Measurements from ENCODE around the gene OR52E1.
"Not testable (repeated sequence)": the region's sequence is repeated elsewhere in the genome, so short reads cannot be mapped to it uniquely, and the experiment has no call there.

Gene OR52E1

DNA sequence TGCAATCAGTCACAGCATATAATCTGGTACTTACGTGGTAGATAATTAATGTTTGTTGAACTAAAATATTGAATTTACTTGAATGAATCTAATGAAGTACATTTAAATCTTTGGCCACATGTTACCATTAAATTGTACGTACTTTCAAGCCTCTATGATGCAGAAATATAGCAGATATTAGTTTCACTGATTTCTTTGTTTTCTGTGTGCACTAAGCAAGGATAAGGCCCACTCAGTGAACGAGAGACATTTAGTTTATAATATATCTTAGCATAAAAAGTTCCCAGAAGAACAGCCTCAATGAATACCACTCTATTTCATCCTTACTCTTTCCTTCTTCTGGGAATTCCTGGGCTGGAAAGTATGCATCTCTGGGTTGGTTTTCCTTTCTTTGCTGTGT, at the start of gene OR52E1:
OR52E1 (plus strand) TSS at position 301 of the 400 bp plus-strand sequence.
- no peak for DNase-seq

DNA sequence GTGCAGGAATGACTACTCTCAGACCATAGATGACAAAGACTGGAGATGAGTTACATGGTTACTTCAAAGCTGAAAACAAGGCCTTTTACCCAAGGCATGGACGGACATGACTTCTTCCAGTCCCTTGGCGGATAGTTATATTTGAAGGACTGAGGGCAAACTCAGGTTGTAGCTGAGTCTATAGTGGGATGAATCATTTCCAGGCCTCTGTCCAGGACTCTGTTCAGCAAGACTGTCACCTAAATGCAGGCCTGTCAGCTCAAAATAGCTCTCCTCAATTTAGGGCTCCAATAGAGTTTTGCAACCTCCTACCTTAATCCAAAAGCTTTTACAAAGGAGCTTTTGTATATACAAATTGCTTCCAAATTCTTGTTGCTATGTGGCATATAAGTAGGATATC, 47.4 kb upstream of the OR52E1 start:
- DNase-seq: no peak

DNA sequence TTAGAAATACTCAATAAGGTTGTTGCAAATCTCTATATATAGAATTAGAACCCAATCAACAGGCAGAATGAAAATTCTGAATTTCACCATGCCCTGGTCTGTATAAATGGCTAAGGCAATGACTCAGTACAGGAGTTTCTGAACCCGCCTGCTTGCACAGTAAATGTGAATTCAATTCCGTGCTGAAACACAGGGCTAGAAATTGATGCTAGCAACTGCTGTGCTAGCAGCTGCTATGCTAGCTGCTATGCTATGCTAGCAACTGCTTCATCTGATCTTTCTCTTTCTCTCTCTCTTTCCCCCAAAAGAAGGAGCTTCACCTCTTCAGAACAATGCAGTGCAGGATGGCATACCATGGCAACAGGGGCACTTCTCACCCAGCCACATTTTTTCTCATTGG, 32.7 kb upstream of the OR52E1 start:
- DNase-seq: no peak

DNA sequence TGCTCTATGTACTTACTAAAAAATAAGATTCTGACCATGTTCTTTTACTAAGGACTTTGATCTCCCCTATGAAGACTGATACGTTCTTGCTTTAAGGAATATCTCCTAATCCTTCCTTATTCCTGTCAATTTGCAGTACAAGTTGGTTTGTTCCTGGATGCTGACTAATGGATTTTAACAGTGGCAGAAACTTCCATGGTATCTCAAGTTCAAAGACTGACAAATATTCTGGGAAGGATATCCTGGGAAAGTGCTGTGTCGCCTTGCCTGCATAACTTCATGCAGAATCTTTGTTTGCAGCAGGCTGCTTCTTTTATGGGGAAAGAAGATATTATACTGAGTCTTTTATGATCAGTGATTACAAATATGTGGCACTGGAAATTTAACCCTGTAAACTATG, 31.4 kb upstream of the OR52E1 start:
- no peak for DNase-seq

DNA sequence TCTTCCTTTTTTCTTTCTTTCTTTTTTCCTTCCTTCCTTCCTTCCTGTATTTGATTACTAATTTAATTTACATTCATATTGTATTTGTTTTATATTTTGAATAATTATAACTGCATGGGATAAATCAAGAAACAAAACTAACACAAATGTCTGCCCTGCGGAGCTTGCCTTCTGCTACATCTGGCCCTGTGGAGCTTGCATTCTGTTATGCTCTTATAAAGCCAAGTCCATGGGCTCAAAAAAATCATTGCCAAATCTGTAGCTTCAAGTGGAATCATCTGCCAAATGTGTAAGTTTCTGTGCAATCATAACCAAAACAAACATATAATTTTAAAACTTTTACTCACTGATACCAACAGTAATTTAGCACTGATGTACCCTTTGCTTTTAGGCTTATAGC, 31.0 kb upstream of the OR52E1 start:
- no peak for DNase-seq

DNA sequence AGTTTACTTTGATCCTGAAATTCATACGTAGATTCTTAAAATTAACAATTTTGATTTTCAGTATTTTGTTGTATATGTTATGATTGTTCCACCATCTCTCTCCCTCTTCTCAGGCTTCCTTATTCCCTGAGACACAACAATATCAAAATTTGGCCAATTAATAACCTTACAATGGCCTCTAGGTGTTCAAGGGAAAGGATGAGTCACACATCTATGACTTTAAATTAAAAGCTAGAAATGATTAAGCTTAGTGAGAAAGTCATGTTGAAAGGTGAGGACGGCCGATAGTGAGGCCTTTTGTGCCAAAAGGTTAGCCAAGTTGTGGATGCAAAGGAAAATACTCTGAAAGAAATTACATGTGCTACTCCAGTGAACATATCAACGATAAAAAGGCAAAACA, 28.5 kb upstream of the OR52E1 start:
- no peak for DNase-seq

DNA sequence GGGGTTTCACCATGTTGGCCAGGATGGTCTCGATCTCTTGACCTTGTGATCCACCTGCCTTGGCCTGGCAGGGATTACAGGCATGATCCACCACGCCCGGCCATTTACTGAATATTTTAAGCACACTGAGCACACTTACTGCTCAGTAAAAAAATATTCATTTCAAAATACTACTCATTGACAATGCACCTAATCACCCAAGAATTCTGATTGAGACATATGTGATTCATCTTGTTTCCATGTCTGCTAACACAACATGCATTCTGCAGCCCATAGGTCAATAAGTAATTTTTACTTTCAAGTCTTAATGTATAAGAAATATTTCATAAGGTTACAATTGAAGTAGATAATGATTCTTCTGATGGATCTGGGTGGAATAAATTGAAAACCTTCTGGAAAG, 27.3 kb upstream of the OR52E1 start:
- DNase-seq: no peak

DNA sequence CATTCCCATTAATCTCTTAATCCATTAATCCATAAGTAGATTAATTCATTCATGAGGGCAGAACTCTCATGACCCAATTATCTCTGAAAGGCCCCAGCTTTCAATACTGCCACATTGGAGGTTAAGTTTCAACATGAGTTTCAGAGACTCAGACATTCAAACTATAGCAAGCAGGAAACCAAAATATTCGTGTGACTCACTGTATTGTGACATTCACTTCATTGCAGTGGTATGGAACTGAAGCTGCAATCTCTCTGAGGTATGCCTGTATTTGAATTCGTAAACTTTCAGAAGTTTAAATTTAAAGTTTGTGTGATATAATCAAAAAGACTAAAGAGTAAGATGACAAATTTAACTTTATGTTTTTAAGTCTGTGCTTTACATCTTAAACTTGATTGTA, 26.0 kb upstream of the OR52E1 start:
- no peak for DNase-seq

DNA sequence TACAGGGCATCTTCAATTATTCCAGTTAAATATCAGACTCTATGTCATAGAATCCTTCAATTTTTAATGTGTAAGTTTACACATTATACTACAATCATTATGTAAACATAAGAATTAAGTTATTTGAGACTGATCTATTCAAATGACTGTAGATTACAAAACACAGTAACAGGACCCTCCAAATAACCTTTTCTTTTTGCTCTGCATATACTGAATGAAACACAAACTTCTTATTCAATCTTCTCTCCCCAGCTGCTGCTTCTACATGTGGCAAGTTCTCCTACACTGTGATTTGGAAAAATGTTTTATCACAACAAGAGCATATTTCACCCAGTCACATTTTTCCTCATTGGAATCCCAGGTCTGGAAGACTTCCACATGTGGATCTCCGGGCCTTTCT, 23.1 kb upstream of the OR52E1 start, which contains the start of gene OR52J3:
OR52J3 (plus strand) TSS at position 301 of the 400 bp plus-strand sequence; CDS start at position 301, 0 bp downstream.
- no peak for DNase-seq

DNA sequence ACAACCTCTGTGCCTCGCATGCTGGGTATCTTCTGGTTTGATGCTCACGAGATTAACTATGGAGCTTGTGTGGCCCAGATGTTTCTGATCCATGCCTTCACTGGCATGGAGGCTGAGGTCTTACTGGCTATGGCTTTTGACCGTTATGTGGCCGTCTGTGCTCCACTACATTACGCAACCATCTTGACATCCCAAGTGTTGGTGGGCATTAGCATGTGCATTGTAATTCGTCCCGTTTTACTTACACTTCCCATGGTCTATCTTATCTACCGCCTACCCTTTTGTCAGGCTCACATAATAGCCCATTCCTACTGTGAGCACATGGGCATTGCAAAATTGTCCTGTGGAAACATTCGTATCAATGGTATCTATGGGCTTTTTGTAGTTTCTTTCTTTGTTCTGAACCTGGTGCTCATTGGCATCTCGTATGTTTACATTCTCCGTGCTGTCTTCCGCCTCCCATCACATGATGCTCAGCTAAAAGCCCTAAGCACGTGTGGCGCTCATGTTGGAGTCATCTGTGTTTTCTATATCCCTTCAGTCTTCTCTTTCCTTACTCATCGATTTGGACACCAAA, 22.5 kb upstream of the OR52E1 start:
- no peak for DNase-seq

DNA sequence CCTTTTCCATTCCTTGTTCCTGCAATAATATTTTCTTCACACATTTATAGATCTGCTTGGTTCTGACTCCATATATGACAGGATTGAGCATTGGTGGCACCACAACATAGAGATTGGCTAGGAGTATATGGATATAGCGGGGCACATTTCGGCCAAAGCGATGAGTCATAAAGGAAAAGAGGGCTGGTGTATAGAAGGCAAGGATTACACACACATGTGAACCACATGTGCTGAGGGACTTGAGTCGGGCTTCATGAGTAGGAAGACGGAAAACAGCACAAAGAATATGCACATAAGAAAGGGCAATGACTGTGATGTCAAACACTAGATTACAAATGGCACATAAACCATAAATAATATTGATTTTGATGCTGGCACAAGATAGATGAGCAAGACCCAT, 10.7 kb upstream of the OR52E1 start:
- not testable (repeated sequence) for DNase-seq

DNA sequence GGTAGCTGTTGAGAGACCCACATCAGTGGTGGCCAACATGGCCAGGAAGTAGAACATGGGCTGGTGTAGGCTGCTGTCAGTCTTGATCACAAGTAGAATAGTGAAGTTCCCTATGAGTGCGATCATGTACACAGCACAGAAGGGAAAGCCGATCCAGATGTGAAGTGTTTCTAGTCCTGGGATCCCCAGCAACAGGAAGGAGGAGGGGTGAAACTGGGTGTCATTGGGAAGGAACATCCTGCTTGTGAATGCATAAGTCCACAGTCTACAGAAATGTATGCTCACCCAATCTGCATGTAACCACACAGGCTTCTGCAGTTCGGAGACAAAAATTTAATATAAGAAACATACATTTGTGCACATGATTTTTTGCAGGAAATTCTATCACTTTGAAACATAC, 10.0 kb upstream of the OR52E1 start, which contains the start of gene OR52E2:
OR52E2 (minus strand) TSS at position 237 of the 400 bp plus-strand sequence; CDS start at position 237, 0 bp downstream.
- no peak for DNase-seq

DNA sequence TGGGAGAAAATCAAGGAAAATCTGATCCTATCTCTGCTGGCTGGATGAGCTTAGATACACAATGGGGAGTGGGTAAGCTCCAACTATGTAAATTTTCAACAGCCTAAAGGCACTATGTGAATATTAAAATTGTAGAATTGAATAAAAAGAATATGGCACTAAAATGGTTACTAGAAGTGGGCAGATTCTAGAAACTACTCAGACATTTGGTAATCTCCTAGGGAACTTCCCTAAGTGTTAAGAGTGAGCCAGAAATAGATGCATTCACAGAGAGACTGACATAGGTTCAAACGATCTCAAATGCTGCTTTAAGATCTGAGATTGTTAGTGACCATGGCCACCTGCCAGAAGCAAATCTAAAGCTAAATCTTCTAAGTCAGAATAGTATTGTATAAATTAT, 4.3 kb upstream of the OR52E1 start:
- no peak for DNase-seq

DNA sequence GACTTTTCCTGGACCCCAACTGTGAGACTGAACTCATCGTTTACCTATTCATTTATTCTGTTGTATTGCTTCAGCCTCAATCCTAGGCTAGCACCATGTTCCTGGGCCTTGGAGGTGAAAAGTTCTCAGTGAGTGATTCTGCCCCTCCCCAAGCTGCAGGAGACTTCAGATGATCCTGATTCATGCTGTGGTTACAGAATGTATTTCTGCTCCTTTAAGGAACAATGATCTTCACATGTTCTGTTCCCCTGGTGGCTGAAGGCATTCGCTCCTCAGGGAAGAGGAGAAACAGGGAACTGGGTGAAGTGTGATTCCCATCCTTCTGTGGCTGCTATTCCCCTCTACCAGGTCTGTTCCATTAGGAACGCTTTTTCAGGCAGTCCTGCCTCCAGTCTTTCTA, 2.4 kb downstream of the OR52E1 start:
- DNase-seq: no peak

DNA sequence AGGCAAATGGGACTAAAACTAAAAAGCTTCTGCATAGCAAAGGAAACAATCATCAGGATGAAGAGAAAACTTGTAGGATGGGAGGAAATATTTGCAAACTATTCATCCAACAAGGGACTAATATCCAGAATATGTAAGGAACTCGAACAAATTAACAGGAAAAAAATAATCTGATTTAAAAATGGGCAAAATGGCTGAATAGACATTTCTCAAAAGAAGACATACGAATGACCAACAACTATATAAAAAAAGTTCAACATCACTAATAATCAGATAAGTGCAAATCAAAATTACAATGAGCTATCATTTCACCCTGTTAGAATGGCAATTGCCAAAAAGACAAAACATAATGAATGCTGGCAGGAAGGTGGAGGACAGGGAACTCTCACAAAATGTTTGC, 12.0 kb downstream of the OR52E1 start:
- DNase-seq: no peak

DNA sequence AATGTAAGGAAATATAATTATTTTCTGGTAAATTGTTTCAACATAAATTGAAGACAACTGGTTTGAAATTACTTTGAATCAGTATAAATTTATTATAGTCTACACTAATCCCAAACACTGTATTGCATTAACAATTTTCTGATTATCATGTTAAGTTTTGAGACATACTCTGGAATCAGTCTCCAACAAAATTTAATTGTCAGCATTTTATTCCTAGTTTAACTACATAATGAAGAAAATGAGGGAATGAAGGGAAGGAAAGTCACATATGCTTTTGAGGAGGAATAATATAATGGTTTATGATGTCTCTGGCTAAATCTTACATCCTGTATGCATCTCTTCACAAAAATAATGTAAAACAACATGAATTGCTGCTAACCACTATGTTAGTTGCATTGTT, 14.2 kb downstream of the OR52E1 start:
- DNase-seq: no peak

DNA sequence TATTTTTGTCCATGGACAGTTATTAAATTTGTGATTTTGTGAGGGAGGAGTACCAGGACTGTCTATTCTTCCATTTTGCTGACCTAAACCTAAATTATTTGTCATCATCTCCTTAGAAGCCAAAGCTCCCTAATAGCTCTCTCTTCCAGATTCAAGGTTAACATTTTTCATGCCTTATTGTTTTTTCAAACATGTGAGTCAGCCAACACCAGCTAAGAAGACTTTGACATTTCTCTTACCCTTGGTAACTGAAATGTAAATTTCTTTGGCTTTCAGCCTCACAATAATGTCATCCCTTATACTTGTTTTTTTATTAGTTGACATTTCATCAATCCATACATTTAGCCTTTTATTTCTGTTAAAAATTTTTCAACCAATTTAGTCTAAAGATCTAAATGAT, 19.2 kb downstream of the OR52E1 start:
- no peak for DNase-seq

DNA sequence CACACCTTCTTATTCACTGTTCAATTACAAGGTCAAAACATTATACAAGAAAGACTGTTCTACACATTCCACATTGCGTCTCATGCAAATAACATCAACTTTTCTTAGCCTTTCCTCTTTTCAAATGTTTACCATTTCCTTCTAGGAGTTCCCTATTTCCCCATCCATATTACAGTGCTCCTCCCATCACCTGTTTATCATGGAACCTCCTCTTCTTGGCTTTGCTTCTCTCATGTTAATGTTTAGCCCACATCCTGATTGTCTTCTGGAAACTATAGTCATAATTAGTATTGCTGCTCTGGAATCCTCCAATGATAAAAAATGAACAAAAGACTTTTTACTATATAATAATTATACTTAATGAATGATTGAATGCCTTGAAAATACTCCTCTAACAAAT, 21.3 kb downstream of the OR52E1 start:
- no peak for DNase-seq

DNA sequence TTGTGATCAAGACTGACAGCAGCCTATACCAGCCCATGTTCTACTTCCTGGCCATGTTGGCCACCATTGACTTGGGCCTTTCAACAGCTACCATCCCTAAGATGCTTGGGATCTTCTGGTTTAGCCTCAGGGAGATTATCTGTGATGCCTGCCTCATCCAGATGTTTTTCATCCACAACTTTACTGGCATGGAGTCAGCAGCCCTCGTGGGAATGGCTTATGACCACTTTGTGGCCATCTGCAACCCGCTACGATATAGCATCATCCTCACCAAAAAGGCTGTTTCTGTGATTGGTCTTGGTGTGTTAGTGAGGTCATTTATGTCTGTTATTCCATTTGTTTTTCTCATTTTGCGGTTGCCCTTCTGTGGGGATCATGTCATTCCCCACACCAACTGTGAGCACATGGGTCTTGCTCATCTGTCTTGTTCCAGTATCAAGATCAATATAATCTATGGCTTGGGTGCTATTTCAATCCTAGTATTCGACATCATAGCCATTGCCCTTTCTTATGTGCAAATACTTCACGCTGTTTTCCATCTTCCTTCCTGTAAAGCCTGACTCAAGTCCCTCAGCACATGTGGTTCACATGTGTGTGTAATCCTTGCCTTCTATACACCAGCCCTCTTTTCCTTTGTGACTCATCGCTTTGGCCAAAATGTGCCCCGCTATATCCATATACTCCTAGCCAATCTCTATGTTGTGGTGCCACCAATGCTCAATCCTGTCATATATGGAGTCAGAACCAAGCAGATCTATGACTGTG, 23.6 kb downstream of the OR52E1 start:
- no peak for DNase-seq

DNA sequence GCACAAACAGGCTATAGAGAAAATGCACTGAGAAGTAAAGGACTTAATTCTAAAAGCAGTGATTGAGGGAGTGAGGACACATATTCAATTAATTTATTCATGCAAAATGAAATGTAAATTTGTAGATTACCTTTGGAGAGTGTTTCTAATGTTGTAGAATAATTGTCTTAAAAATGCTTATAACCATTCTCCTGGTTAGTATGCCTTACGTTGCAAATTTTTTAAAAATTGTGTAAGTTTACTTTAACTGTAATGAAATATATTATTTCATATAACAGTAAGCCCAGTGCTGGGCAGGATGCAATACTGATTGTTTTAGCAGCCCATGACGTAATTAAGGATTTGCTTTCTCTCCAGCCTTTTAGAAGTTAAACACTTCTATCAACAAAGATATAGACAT, 26.6 kb downstream of the OR52E1 start:
- no peak for DNase-seq

DNA sequence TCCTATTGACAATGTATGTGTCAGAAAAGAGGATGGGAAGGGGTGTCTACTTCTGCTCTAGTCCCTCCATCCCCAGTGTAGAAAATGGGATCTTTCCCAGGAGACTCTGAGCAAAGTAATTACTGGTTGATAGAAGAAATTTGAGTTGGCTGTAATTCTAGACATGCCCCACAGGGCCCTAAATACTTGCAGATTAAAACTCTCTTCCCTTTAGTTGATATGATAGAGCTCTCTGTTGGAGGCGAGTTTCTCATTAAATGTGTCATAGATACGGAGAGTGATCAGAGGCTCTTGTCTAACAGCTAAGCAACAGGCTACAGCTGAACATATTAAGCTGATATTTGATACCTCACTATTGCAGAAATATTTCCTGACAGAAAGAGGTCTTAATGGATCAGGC, 32.9 kb downstream of the OR52E1 start:
- no peak for DNase-seq

DNA sequence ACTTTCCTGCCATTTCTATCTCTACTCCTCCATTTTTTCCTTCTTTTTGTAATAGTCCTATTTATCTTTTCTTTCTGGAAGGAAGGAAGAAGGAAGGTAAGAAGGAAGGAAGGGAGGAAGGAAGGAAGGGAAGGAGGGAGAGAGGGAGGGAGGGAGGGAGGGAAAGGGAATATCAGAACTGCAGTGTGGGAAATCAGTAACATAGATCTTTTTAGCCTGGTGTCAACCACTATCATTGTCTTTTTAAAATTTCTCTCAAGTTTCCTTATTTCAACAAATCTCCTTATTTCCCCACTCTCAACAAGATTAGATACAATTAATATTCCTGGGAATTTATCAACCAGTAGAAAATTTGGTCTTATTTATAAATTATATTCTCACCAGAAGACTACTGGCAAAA, 33.7 kb downstream of the OR52E1 start:
- no peak for DNase-seq

DNA sequence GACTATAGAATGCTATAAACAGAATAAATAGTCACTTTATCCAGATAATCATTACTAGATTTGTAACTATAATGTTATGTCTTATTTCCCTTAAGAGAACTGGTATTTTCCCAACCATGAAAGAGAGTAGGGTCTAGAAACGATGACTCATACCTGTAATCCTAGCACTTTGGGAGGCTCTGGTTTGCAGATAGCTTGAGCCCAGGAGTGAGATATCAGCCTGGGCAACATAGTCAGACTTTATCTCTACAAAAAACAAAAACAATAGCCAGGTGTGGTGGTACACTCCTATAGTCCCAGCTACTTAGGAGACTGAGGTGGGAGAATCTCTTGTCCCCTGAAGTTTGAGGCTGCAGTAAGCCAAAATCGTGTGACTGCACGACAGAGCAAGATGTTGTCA, 37.9 kb downstream of the OR52E1 start:
- DNase-seq: no peak

DNA sequence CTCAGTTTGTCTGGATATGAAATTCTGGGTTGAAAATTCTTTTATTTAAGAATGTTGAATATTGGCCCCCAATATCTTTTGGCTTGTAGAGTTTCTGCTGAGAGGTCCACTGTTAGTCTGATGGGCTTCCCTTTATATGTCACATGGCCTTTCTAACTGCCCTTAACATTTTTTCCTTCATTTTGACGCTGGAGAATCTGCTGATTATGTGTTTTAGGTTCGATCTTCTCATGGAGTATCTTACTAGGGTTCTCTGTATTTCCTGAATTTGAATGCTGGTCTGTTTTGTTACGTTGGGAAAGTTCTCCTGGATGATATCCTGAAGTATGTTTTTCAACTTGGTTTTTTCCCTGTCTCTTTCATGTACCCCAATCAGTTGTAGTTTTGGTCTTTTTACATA, 46.0 kb downstream of the OR52E1 start:
- DNase-seq: no peak

DNA sequence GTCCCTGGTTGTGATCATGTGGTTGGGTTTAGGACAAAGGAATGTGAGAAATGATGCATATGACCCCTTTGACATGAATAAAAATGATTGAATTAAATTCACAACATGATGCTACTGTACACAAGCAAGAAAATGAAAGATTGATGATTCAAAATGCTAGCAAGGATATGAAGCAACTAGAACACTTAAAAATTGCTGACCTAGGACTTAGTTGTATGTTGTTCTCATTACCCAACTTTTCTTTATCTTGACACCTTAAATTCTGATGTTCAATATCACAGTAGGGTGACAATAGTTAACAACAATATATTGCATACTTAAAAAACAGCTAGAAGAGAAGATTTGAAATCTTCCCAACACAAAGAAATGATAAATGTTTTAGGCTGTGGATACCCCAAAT, 48.2 kb downstream of the OR52E1 start:
- DNase-seq: no peak

All from NCI-H226 (cell line).